NAMALWA (cell line): ENCODE measurements around the gene CFAP410.
"Not testable (repeated sequence)": the region's sequence is repeated elsewhere in the genome, so short reads cannot be mapped to it uniquely, and the experiment has no call there.

Source experiments
- DNase-seq: peaks from one replicate; pipeline ENCODE4 v3.0.0-alpha.2; 2015; ENCODE audit warnings: low spot score

Gene CFAP410

GRCh38 chr21:44285138-44285992 lies 53.8 kb downstream of the CFAP410 start, which contains the start of gene AIRE:
AIRE (plus strand) TSS chr21:44285876; CDS start chr21:44286007, 131 bp downstream.
- DNase-seq: no peak

GRCh38 chr21:44283948-44284347 lies 55.2 kb downstream of the CFAP410 start:
- no peak for DNase-seq

GRCh38 chr21:44283211-44283785 lies 55.9 kb downstream of the CFAP410 start:
- DNase-seq: not testable (repeated sequence)

GRCh38 chr21:44282370-44282769 lies 56.8 kb downstream of the CFAP410 start:
- DNase-seq: no peak

- no peak for DNase-seq
These were observed 57.4 kb downstream of the CFAP410 start for GRCh38 chr21:44281801-44282200.

- DNase-seq: no peak
These were observed 59.6 kb downstream of the CFAP410 start for GRCh38 chr21:44279354-44280260.
